Inferior parietal cortex (tissue), 1 donor: ENCODE measurements around the gene AOPEP.
"Not testable (repeated sequence)": the region's sequence is repeated elsewhere in the genome, so short reads cannot be mapped to it uniquely, and the experiment has no call there.

ENCODE experiments used
- DNase-seq: peaks from one replicate; pipeline ENCODE4 v3.0.0-alpha.2; 2016; ENCODE audit errors: extremely low spot score

Gene AOPEP

DNA sequence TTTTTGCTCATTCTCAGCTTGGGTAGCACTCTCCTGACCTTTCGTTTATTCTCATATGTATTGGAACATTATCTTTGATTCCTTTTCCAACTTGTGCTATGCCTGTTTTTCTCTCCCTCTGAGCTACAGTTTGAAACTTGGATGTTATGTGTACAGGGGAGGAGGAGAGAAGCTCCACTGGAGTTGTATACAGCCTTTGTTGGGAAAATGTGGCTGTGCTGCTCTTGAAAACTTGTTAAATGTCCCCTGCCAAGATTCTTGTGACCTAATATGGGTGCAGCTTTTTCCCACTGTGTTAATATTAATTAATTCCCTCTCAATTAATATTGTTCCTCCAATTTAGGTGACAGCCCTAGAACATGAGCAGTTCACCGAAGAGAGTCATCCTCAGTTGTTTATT lies 235.4 kb downstream of the AOPEP start:
- DNase-seq, result no peak

DNA sequence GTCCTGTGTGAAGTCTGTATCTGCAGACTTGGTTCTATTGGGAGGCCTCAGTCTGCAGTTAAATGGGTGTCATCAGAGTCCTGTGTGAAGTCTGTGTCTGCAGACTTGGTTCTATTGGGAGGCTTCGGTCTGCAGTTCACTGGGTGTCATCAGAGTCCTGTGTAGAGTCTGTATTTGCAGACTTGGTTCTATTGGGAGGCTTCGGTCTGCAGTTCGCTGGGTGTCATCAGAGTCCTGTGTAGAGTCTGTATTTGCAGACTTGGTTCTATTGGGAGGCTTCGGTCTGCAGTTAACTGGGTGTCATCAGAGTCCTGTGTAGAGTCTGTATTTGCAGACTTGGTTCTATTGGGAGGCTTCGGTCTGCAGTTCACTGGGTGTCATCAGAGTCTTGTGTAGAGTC lies 239.1 kb downstream of the AOPEP start:
- not testable (repeated sequence) for DNase-seq

DNA sequence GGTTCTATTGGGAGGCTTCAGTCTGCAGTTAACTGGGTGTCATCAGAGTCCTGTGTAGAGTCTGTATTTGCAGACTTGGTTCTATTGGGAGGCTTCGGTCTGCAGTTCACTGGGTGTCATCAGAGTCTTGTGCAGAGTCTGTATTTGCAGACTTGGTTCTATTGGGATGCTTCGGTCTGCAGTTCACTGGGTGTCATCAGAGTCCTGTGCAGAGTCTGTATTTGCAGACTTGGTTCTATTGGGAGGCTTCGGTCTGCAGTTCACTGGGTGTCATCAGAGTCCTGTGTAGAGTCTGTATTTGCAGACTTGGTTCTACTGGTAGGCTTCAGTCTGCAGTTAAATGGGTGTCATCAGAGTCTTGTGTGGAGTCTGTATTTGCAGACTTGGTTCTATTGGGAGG lies 239.5 kb downstream of the AOPEP start:
- not testable (repeated sequence) for DNase-seq

DNA sequence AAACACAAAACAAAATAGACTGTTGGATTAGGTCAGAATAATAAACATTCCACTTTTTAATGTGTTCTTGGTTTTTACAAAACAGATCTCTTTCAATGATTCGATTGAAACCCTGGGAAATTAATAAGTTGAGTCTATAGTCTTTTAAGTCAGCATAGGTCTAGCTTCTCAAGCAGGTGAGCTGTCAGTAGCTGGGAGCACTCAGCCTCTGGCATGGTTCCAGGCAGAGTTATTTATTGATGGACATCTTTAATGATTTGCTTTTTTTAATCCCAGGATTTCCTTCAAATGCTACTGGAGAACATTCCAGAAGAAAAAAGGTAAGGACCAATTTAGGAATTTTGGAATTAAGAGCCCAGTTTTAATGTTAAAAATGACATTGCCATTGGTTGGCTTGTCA lies 241.0 kb downstream of the AOPEP start:
- DNase-seq, result no peak

DNA sequence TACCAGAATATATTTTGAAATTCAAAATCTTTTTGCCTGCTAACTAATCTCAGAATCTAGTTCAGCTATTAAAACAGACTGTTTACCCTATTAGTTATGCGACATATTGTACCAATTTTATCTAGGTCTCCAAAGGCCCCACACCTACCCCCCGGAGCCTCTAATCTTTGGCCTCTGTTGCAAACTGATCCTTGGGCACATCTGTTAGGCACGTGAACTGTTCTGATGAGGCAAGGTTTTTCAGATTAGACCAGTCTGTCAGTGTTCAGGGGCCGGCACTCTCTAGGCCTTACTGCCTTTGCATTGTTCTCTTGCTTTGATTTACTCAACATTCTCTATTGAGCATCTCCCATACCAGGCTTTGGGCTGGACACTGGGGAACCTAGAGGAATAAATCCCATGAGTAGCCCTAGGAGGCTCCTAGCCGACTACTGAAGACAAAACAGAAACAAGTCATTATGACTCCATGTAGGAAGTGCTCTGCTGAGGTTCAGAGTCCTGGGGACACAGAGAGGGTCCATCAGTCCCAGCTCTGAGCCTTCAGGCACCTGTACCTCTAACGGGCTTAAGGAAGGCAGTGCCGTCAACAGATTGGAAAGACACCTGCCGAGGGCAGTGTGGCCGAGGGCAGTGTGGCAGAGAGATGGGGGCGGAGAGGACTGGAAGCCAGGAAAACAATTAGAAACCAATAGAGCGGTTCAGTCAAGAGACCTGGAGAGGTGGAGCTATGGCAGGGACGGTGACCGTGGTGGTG lies 245.1 kb downstream of the AOPEP start:
- no peak for DNase-seq

DNA sequence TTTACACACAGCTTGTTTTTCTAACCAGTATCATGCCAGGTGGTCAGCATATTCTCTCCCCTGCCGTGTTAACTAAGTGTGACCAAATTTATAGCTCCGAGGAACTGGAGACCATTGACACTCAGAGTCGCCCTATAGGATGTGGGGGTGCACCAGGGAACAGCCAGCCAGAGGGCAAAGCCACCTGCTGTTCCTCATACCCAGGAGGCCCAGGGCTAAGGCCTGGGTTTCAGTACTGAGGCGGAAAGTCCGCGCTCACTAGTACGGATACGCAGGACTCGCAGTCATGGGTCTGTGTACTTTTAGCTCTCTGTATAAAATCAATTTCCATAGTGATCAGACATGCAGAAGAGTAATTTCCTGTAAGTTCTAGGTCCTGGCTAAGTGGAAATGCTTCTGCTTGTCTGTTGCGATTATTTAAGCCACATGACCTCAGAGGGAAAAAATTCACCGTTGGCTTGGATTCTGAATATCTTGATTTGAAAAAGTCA lies 247.0 kb downstream of the AOPEP start:
- no peak for DNase-seq

DNA sequence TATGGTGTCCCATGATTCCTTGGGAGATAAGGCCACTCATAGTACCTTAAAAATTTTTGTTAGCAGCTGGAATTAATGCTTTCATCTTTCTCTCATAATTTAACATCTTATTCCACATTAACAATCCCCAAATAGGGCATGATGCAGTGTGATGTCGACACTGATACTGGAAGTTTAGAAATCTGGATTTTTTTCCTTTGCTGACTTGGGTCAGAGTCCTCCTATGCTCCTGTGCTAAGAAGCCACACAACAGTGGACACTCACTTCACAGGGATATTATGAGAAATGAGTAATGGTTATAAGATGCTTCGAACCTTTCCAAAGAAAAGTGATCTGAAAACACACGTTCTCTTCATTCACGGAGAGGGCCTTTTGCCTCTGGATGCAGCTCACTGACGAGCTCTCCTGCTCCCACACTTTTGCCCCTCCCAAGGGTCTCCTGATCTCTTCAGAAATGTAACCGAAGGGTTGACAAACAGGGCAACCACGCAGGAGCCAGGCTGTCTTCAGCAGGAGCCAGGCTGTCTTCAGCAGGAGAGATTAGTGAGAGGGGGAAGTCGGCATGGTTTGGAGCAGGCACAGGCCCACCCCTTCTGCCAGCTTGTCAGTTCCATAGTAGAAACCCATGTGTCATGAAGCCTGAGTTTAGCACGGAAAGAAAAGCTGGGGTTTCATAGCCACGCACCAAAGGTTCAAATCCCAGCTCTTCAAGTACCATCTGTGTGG lies 247.8 kb downstream of the AOPEP start:
- no peak for DNase-seq

DNA sequence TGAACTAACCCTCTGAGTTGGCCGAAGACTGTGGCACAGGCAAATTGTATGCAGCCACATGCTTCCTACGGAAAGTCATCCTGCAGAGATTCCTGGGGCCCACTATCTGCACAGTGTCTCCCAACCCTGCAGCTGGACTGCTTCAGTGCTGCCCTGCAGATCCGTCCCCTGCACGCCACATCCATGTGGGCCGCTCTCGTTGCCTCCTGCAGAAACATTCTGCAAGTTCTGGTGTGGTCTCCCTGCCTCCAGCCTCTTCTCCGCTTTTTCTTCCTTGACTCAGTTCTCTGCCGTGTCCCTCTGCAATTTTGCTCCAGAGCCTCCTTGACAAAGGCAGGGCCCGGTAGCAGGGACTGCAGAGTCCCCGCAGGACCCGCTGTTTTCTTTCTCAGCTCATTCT lies 249.0 kb downstream of the AOPEP start:
- DNase-seq, result no peak

DNA sequence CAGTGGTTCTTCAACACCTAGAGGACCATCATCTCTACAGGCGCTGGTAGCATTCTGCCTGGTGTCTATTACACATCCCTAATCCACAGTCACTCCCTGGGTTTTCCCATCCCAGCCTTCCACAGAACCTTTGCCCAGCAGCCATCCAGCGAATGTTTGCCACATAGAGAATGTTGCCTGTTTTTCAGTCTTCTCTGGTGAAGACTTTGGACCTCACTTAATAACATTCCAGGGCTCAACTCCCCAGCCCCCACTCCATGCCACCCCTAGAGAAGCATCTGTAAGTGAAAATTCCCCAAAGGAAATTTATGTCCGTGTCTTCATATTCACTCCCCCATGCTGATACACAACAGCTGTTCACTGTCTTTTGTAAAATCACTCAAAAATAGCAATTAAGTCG lies 249.6 kb downstream of the AOPEP start:
- DNase-seq, result no peak

DNA sequence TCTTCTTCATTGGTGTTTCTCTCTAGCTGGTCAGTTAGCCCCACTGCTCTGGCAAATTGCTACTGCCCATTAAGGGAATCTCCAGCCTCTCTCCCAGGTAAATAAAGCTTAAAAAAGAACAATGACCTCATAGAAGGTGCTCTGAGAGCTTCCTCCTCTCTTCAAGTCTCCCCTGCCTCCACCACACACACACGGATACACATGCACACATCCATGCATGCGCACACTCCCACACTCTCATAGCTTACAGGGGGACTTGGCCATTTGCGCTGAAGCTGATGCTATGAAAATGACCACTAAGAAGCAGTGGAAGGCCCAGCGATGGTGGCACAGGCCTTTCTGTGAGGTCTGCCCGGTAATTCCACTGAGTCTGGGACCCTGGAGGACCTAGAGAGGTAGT lies 250.9 kb downstream of the AOPEP start:
- DNase-seq, result no peak

DNA sequence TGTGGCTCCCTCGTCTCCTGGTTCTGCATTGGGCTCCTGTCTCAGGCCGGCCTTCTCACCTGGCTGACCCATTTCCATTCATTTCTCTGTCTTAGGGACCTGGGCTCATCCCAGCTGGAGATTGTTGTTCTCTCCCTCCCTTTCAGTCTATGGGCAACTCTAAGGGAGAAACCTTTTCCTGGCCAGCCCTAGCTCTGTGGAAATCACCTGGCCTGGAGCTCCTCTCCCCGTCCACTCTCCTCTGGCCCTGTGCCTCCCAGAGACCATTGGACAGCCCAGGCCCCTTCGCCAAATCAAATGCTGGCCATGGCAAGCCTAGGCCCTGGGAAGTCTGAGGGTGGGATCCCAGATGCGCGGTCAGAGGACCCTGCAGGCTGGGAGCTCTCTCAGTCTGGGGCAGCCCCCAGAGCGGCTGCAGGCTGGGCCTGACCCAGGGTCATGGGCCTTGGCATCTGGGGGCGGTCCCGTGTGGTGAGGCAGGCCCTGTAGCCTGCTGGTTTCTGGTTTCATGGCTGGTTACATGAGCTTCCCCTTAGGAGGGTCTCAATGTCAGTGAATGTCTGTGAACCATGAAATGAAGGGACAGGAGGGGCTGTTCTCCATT lies 253.5 kb downstream of the AOPEP start:
- DNase-seq, result no peak

DNA sequence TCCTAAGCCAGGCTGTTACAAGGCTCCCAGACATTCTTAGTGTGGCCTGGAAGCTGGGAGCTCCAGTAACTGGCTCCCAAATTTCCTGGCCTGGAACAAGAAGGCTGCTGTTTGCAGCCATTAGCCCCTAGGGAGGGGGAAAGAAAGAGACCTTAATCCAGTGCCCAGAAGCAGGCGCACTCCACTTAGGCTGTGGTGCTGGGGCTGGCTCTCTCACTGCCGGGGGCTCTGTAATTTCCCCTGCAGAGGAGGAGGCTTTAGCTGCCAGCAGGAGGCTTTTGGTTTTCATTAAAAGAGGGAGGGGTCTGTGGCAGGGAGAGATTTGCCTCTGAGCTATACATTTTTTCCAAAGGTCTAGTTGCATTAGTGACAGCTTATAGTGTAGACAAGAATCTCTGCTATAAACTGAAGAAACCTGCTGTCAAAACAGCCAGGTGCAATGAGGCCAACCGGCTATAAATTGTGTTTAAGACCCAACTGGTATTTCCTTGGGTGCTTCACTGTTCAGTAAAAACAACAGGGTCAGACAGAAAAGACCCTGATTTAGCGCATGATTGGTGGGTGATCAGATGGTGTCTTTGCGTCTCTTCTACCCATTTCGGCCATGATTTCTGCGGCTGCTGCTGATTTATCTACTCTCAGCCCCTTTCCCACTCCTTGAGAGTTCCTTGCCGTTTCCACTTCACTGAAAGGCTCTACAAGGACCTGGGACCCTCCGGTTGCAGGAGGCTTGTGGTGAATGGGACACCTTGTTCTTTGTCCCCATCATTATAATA lies 254.6 kb downstream of the AOPEP start:
- no peak for DNase-seq

DNA sequence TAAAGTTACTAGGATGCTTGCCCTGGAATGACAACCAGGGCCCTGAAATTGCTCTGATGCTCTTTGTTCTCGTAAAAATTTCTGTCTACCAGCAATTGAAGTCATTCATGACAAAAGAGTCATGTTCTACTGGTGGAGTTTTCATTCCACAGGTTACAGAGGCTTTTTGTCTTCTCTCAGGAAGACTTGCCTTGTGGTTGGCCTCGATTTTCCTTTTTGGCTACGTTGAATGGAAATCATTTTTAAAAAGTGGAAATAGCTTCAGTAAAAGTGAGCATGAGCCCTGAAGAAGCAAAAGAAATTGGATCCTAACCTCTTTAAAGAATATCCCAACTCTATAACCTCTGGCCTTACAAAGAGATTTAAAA lies 255.2 kb downstream of the AOPEP start:
- no peak for DNase-seq

DNA sequence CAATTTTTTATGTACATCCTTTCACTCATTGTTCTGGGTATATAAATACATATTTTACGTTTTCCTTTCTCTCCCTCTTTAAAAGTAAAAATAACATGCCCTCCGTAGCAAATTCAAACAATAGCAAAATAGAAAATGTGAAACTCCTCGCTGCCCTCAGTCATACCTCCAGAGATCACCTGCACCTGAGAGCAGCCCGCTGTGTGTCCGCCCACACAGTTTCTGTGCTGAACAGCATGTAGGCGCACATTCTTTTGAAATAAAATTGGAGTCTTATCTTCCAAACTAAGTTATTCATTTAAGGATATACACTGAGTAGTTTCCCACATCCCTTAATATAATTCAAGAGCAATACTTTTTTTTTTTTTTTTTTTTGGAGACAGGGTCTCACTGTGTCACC lies 255.7 kb downstream of the AOPEP start:
- no peak for DNase-seq

DNA sequence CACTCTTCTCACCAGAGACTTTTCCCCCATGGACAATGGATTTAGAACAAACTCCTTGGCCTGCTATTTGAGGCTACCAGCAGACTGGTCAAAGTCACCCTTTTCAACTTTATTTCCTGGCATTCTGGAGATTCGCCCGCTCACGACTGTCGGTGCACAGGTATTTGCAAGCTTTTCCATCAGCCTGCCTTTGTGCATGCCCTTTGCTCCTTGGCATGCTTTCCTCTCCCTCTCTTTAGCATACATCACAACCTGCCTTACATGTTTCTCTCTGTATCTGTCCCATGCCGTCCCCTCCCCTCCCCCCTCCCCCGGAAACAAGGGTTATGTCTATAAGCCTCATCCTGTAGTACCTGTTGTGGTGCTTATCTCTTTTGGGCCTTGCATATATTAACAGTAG lies 257.1 kb downstream of the AOPEP start:
- DNase-seq, result no peak

DNA sequence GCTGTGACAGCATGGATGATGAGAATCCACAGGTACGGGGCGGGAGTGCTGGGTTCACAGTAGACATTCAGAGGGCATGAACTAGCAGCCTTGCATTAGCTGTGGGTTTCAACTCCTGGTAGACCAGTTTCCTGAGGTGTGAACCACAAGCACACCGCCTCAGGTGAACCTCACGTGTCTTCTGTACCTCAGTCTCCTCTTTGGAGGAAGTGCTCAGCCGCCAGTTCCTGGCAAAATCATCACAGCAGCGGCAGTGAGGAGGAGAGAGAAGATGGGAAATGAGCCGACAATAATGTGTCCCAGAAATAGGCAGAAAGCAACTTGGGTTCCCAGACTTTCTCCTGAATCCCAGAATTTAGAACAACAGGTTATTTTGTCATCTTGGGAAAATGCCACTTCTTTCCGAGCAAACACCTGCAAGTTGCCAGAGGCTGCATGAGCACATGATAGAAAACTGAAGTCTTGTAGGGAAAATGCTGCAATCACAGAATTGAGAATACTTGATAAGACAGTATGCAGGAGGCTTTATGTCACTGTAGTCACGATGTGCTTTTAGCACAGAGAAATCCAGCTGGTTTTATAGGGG lies 258.5 kb downstream of the AOPEP start:
- DNase-seq, result peak; percentile 30

DNA sequence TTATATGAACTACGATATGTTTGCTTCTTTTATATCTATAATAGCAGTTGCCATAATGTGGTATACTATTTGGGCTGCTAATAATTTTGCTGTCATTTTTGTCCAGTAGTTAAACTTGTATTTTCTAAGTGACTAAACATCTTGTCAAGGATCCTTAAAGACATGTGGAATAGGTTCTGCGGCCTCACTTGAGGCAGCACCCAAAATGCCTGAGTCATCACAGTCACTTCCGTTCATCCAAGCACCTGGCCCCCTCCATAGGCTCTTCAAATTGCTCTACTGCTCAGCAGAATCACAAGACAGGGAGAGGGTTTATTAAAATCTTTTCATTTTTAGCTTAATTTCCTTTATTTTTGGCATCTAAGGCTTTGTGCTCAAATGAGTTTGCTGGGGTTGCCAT lies 259.1 kb downstream of the AOPEP start:
- DNase-seq, result no peak

DNA sequence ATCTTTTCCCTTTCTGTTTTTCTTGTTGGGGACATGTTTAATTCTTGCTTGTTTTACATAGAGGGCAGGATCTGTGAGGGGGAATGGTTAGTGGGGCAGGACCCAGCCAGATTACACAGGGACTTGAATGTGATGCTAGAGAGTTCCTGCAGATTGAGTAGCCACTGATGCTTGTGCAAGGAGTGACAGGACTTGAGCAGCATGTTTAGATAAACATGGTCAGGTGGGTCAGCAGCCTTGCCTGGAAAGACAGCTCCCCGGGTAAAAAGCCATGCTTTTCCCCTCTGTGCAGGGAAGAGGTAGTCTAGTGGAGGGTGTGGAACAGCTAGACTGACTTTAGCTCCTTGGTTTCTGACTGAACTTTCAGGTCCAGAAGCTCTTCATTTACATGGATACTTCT lies 261.2 kb downstream of the AOPEP start:
- DNase-seq, result no peak

DNA sequence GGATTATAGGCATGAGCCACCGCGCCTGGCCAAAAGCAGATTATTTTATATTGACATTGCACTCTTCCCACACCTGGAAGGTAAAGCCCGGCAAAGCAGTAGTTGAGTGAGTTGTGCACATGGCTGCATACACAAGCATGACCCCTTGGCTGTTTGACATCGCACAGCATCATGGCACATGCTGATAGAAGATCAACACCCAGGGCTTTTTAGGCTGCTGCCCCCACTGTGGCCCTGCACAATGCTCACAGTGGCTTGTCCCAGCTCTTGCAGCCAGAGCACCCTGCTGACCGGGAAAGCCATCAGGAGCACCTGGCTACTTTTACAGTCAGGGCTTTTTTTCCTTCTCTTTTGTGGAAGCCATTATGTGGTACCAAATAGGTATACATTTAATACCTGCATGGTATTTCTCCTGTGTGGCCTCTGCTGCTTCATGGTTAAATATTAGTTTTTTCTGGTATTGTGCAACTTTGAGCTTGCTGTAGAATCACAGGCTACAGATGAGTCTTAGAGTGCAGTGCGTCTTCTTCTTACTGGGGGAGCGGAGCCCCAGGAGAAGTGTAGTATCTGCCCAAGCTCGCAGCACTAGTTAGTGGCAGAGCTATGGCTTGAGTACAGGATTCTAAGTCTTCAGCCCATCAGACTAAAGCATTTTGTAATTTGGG lies 264.5 kb downstream of the AOPEP start:
- DNase-seq, result no peak

DNA sequence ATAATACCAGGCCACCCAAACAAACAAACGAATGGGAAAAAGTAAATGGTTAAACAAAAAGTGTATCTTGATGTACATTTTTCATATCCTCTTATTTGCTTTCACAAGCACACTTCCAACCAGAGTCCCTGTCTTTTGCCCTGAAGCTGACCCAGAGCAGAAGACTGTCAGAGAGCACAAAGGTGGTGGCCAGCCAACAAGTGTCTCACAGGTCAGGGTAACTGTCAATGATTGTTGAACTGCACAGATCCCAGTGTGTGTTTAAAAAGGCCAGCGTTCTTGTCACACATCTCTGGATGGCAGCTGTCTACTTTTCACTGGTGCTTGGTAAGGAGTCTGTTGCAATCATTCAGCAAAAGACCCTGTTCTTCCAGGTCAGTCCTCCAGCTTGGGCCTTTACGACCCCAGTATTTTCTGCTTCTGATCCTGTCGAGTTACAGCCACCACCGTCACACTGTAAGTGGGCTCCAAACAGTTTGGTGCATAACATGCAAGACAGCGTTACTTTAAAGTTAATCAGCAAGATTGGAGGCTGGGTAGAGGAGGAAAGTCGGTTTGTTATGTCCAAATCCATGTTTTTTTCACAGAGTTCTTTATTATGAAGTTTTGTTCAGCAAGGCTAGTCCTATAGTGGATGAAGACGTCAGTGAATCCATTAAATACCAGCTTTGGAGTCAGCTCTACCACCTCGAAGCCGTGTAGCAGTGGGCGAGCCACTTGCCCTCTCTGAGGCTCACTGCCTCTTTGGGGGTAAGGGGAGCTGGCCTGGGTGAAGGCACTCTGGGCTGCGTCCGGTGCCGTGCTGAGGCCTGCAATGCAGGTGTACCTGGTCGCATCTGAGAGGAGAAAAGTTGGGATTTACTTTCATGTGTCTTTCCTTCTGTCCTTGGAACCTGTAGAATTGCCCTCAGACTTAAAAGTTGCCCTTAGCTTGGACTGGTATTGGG lies 265.7 kb downstream of the AOPEP start:
- no peak for DNase-seq
